Peyer's patch (tissue), 4 donors: ENCODE results near the gene IRS2.

Source experiments
- POLR2A ChIP-seq, 2 donors: fragments of 450-650 bp; IDR thresholded peaks; one replicate each; pipeline ENCODE4 v1.5.1; 2017; ENCODE audit warnings: antibody characterized with exemption in 2 of 2, mild to moderate bottlenecking in 2 of 2, moderate library complexity in 2 of 2
- TF ChIP-seq, protein P1 (sequence below), 6 experiments: fragments of 450-650 bp in 4 of 6; fragments of 200-600 bp in 2 of 6; sonication (generic) in 1 of 6; IDR thresholded peaks; one replicate each; pipeline ENCODE4 v1.5.1; 2017 to 2019; ENCODE audit warnings: antibody characterized with exemption in 6 of 6, mild to moderate bottlenecking in 3 of 6, moderate library complexity in 1 of 6

DNA sequence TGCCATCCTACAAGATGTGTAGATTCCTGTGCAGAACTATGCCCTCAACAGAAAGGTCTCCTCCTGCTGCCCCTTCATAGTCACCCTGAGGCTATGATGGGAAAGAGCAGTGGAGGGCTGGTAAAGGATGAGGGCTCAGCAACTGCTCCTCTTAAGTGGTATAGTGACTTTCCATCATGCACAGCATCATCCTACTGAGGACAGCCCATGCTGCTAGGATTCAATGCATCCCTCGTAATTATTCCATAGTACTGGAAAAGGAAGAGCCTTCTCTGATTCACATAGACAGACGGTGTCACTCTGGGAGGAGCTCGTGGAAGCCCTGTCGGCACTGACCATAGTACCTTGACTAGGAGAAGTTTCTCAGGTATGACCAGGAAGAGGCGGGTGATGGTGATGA lies 47.6 kb upstream of the IRS2 start:
- TF ChIP-seq, protein P1, sequence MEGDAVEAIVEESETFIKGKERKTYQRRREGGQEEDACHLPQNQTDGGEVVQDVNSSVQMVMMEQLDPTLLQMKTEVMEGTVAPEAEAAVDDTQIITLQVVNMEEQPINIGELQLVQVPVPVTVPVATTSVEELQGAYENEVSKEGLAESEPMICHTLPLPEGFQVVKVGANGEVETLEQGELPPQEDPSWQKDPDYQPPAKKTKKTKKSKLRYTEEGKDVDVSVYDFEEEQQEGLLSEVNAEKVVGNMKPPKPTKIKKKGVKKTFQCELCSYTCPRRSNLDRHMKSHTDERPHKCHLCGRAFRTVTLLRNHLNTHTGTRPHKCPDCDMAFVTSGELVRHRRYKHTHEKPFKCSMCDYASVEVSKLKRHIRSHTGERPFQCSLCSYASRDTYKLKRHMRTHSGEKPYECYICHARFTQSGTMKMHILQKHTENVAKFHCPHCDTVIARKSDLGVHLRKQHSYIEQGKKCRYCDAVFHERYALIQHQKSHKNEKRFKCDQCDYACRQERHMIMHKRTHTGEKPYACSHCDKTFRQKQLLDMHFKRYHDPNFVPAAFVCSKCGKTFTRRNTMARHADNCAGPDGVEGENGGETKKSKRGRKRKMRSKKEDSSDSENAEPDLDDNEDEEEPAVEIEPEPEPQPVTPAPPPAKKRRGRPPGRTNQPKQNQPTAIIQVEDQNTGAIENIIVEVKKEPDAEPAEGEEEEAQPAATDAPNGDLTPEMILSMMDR (IDR thresholded peaks at IDR 0.05): no peak
- no peak for TF ChIP-seq POLR2A (IDR thresholded peaks at IDR 0.05)
